NCI-H1417 (cell line): ENCODE measurements around the gene CCNH.

ENCODE experiments used
- DNase-seq, 3 experiments: peaks; one replicate each; lab custom pipeline; 2025; lab: John Stamatoyannopoulos, UW

Gene CCNH

DNA sequence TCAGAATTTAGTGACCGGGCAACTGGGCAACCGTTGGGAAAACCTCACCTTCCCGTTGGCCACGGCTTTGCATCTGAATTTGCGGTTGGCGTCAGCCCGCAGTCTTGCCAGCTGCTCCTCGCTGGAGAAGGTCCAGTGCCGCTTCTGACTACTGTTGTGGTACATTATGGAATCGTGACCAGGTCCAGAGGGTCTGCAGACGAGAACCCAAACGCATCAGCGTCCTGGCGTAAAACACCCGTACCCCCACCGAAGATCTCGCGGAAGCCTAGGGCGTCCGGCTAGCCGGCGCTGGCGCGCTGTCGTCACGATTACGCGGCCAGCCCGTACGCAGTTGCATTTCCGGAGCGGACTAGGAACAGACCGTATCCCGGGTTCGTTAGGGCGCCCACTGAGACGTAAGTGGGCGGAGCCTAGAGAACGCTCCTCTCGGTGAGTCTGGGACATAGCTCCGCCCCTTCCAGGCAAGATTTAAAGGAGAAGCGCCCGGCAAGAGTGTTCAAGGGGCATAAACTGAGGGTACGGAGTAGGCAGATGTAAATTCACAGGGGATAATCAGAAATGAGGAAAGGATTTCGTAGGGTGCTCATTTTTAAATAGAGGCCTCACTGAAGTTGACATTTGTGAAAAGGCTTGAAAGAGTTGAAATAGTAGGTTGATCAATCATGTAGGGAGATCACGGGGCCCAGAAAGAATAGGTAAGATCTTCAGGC, at the start of gene CCNH:
TSS of gene CCNH (minus strand) at position 301 of the 713 bp plus-strand sequence. CDS start at position 165, 136 bp downstream.
- DNase-seq = peak; percentile 93 to 98 (median 98)

DNA sequence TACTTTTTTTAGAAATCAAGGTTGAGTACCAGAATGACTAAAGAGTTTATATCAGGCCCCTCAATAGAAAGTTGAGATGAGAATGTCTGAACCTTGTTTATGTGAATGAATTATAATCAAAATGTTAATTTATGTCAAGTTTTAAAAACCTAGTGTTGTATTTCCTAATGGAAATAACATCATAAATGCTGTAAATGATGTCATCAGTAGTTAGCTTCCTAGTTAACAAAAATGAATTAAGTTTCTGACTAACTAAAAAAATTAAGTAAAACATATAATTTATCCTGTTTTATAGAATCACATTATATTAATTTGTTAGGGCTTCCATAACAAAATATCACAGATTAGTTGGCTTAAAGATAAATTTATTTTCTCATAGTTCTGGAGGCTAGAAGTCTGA, 45.0 kb upstream of the CCNH start:
- no peak for DNase-seq

DNA sequence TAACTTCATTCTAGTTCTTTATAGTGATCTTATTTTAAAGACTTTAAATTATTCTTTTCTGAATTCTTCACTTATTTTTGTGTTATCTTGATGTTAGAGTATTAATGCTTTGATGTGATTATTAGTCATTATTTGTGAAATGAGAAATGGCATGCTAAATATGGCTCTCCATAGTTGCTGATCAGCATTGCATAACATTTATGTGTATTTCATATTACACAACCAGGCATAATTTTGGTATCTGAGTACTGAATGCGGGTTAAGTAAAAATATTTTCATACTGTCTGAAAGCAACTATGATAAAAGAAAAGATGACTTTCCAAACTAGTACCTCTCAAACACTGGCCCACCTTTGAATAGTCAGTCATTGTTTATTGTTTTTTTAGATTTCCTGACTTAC, 41.1 kb upstream of the CCNH start:
- DNase-seq = no peak

DNA sequence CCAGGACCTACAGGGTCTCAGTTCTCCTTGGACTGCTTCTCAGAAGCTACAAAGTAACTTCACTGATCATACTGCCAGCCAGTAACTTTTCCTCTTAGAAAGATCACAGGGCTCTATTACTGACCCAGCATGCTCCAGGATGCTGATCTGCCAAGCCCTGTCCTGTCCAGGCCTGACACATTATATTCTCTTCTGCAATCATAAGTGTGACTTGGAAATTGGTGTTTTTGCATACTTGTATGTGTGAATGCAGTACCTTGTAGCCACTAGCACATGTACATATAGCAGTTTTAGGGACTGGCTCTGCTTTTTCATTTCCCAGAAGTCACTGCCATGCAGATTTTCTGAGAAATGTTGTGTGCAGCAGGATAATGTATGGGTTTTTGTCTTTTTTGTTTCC, 40.1 kb upstream of the CCNH start:
- DNase-seq = no peak

DNA sequence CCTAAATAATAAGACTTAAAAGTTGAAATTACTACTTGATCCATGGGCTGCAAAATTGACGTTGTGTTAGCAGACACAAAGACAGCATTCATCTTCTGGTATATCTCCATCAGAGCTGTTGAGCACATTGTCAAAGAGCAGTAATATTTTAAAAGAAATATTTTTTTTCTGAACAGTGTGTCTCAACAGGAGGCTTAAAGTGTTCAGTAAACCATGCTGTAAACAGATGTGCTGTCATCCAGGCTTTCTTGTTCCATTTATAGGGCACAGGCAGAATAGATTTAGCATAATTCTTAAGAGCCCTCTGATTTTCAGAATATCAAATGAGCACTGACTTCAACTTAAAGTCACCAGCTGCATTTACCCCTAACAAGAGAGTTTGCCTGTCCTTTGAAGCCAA, 29.7 kb upstream of the CCNH start:
- no peak for DNase-seq

DNA sequence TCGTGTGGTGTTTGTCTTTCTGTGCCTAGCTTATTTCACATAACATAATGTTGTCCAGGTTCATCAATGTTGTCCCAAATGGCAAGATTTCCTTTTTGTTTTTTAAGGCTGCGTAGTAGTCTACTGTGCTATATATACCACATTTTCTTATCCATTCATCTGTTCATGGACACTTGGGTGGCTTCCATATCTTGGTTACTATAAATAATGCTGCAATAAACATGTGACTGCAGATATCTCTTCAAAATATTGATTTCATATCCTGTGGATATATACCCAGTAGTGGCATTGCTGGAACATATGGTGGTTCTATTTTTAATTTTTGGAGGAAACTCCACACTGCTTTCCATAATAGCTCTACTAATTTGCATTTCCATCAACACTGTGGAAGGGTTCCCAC, 25.5 kb upstream of the CCNH start:
- DNase-seq = no peak

DNA sequence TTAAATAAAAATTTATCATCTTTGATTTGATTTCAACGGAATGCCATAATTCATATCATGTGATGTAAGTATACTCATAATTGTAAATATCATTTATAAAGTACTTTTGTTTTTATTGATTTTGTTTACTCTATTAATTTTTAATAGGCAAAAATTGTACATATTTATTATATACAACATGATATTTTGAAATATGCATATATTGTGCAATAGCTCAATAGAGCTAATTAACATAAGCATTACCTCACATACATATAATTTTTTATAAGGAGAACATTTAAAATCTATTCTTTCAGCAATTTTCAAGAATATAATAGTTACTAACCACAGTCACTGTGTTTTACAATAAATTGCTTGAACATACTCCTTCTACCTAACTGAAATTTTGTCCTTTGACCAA, 25.0 kb upstream of the CCNH start:
- no peak for DNase-seq

DNA sequence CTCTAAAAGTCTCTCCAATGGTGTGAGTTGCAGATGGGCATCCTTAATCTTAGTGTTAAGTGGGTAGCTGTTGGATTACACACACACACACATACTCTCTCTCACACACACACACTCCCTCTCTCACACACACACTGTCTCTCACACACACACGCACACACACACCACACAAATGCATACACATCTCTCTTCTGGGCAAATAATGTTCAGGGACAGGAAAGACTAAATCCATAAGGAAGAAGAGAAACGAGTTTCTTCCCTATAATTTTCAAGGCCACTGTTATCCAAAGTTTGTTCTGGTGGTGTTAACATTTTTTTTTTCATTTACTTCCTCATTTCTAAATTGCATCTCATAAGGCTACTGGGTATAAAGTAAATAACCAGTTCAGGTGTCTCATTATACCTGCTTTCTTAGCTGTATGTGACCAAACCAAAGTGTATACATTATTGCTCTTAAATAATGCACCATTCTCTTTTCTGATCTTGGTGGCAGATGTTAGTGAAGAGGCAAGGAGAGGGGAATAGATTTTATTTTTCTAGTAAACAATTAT, 22.5 kb upstream of the CCNH start:
- DNase-seq = peak in 1 of 3 experiments; percentile 9

DNA sequence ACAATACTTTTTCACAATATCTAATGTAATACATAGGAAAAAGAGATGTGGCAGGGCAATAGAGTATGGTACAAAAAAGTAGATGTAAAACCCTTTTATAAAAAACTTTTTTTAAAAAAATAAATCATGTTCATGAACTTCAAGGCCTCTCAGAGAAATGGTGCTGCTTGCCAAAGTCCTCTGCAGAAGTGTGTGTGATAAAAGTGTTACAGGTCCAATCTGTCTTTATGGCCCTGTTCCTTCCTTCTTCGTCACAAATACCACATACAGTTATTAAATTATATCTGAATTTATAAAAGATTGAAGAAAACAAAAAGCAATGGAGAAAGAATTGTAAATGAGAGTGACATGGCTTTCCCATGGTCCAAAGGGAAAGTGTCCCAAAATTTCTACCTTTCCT, 21.7 kb upstream of the CCNH start:
- no peak for DNase-seq

DNA sequence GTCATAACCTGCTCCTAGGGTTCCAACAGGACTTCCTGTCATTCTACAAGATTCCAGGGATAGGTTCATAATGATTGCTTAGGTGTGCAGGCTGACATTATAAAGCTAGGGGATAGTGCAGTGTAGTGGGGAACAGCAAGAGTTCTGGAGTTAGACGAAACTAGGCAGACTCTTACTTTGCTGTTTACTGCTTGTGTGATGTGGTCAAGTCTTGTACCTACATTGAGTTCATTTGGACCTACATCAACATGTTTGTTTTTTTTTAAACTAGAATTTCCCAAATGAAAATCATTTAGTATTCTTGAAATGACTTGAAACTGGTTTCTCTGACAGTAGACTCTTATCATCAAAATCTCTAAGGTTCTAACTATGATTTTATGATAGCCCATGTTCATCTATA, 21.2 kb upstream of the CCNH start:
- DNase-seq = no peak

DNA sequence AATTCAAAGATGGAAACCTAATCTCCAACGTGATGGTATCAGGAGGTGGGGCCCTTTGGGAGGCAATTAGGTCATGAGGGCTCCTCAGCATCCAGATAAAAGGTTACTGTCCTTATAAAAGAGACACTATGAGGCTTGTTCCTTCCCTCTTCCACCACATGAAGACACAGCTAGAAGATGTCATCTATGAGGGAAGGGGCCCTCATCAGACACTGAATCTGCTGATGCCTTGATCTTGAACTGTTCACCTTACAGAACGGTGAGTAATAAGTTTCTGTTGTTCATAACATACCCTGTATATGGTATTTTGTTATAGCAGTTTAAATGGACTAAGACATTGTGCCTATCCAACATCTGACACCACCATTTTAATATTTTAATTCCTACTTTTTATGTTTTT, 19.7 kb upstream of the CCNH start:
- DNase-seq = no peak

DNA sequence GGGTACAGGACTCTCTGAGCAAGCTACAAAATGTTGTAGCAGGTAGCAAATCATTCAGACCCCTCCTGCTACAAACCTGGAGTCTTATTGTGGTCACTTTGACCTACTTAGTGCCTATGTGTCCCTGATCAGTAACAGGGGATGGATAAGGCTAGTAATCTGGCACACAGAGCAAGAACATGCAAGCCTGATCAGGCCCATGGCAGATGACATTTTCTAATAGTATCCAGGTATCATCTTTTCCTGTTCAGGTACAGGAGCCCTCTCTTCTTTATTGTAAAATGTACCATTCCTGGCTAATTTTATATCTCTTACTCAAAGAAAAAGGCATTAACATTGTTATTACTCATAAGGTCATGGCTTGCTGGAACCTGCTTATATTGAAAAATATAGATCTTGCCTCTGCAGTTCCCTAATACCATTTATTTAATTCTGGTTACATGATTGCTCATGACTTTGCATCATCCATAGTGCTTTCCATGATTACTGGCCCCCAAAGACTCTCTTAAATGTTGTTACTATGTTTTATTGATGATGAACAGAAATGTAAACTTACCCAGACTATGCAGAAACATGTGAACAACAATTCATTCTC, 18.2 kb upstream of the CCNH start:
- DNase-seq = no peak

DNA sequence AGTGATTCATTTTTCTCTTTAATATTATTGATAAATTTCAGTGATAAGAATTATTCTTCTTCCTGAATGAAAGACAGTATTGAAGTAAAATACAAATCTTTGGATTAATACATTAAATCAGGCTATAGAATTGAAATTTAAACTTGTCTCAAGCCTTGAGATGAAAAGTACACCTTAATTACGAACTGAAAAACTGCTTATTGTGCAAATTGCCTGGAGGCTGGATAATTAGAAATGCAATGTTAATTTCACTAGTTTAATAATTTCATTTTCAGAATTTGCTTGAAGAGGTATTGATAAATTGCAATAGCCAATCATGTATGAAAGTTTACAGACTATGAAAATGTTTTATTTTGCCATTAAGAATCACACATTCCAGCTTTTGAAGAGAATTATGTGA, 11.0 kb upstream of the CCNH start:
- DNase-seq = no peak

DNA sequence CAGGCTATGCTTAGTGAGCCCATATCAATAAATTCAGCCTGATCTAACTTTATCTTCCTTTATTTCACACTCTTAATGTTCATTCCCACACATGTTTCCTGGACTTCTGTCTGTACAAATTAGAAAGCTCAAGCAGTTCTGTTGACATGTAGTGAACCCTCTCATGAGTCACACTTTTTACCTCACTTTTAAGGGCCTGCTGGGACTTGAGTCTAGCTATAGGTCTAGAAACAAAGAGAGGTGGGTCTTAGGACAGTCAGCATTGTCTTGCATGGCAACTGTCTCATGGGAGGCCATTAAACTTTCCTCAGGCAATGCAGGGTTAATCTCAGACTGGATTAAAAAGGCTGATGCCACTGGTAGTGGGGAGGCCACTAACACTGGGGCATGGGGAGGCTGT, 8.6 kb upstream of the CCNH start:
- DNase-seq = no peak

DNA sequence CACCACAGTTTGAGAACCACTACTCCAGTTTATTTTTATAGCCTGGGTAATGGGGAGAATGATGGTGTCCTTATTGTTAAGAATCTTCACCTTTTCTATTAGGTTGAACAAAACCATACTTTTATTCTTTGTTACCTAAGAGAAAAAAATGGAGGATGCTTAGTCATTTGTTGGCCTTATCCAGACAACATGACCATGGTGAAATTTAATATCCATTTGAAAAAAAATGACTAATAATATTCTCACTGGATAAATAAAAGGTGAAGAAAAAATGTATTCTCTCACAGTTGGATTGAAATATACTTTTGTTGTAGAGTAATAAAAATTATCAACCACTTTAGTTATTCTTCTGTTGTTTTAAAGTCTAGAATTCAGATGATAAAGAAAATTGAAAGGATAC, 5.8 kb upstream of the CCNH start:
- DNase-seq = no peak

DNA sequence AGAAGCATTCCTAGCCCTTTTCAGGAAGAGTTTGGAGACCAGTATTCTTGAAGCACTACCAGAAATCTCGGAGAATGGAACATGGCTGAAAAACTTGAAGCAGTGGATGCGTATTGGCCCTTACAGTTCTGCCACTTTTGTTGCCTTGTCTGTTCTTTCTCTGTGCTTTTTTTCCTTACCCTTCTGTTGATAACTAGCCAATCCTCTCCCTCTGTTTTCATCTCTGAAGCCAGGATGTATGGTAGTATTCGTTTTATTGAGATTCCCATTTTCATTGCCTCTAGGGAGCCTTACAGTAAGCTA, 564 bp upstream of the CCNH start:
- no peak for DNase-seq

DNA sequence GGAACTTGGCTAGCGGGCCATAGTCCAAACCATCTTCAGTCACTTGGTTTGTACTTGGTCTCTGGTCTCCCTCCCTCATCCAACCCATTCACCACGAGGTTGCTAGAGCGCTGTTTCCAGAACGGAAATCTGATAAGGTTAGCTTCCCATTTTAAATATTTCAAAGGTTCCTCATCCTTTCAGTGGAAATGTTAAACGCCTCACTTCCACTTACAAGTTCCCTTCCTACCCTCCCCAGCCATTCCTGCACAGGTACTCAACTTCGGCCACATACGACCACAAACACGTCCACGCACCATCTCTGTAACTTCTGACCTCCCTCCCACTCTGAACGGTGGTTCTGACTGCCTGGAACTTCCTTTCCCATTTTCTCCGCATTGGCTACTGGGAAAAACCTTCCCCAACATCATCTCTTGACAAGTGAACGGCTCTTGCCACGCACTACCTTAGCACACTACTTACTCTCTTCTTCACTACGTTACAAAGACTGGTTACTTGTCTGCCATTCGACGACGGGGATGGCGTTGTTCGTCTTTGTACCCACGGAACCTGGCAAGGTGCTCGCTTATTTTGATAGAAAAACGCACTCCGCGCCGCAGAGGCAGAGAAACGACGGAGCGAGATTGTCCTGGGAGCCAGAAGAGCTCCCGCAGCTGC, 629 bp downstream of the CCNH start:
- peak in 2 of 3 experiments; percentile 14 to 44 for DNase-seq

DNA sequence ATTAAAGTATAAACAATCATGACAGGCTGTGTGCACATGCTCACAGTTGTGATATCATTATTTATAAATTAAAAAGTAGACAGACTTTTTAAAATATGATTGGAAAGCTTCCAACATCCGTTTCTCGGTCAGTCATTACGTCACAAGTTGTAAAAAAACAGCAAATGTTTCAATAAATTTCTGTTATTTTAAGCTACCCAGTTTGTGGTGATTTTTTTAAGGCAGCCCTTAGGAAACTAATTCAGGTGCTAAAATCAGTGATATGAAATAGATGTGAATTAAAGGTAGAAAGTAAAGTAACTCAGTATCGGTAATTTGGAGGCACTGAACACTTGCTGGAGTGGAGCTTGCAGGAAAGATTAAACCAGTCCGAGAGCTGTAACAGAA, 1.2 kb downstream of the CCNH start:
- DNase-seq = no peak

DNA sequence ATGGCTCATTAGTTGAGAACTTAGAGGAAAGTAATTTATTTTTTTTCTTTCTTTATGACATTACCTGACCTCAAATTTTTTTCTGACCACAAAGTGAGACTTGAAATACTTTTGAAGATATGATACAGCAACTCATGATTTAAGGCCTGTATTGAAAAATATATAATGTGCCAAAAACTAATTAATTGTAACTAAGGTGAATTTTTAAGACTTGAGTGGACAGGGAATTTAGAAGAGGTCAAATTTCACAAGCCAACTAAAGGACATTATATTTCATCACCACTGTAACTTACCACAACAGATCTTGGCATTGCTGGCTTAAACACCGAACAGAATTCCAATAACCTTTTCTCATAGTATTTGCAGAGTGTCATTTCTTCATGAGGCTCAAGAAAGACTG, 1.8 kb downstream of the CCNH start:
- no peak for DNase-seq

DNA sequence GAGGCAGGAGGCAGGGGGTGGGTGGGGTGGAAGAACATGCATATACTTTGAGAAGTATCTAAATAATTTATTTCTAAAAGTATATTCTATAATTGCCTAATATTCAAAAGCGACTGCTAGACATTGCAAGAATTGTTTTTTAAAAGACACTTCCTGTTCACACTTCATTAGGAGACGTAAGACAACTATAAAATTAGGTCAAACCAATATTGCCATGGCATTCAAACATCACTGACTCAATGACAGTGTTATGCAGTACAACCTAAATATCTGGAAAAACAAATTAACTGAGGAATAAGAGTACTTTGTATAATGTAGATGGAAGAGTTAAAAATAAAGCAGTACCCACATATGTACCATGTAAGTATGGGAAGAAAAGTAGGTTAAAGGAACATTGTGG, 4.5 kb downstream of the CCNH start:
- DNase-seq = no peak

DNA sequence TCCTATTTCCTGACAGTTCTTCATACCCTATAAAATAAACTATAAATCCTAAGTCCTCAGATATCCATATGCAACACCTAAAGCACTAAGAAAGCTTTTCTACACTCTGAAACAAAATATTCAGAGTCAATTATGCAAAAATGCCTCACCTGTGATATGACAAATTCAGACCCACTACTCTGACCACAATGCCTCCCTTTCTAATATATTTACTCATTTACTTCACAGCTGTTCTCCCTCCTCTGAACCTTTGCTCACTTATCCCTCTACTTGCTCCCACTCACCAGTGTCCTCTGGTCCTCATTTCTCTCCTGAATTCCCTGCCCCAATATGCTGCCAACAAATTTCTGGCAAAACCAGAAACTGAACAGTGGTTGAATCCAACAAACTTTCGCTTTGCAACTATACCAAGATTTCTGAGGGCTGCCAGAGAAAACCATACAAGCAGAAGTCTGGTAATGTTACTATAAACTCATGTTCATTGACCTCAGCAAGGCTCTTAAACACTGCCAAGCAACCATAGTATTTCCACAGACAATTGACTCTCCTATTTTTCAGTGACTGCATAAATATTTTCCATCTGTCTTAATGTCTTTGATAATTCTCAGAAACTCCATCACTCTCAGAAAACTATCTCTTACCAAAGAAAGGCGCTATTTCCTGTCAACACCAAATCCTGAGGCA, 7.1 kb downstream of the CCNH start:
- no peak for DNase-seq

DNA sequence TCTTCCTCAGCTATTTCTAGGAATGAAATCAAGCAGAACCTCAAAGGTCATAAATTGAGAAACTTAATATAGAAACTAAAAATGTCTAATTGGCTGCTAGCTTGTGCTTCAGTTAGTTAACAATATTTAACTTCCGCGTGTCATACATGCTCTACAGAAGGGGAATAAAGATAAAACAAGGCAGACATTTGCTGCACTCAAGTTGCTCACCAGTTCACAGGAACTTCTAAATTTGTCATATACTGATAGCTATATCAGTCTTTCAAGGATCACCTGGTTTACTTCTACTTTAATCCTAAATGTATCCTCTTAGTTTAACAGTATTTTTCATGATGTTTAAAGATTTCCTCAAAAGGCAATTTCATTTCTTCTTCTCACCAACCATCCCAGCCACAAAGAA, 8.4 kb downstream of the CCNH start:
- no peak for DNase-seq

DNA sequence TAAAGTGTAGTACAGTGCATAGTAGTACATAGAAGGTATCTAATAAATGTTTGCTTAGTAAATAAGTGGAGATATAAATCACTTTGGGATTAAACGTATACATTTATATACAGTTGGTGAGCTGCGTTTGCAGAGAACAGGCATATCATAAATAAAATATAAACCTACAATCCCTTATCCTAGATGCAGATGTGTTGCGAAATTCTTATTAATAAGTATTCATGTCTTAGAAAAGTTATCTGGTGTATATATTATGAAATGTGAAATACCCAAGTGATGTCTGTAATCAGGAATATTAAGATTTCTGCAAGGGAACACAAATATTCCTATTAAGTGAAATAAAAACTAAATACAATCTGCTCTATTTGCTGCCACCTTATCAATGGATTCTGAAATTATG, 8.8 kb downstream of the CCNH start:
- DNase-seq = no peak
